Osteocyte (in vitro differentiated cells): ENCODE measurements around the gene TMEM231. TPM values are rescaled to one million over a fixed set of nuclear protein-coding genes. Genes with fewer than 3 reads are reported as not detected.

Experiments
- DNase-seq: peaks from one replicate; pipeline ENCODE4 v3.0.0; 2021; ENCODE audit warnings: mixed read lengths; ENCODE audit not compliant: unreplicated experiment; ENCODE audit errors: extremely low spot score
- H3K27ac Mint-ChIP-seq: one replicate; pipeline ENCODE4 v1.8.0; 2021; ENCODE audit warnings: mild to moderate bottlenecking, mixed read lengths; ENCODE audit not compliant: unreplicated experiment
- H3K27me3 Mint-ChIP-seq: one replicate; pipeline ENCODE4 v1.8.0; 2021; ENCODE audit warnings: mixed read lengths; ENCODE audit not compliant: unreplicated experiment
- H3K36me3 Mint-ChIP-seq: one replicate; pipeline ENCODE4 v1.8.0; 2021; ENCODE audit warnings: mixed read lengths; ENCODE audit not compliant: unreplicated experiment
- H3K4me1 Mint-ChIP-seq: one replicate; pipeline ENCODE4 v1.8.0; 2021; ENCODE audit warnings: mixed read lengths; ENCODE audit not compliant: unreplicated experiment
- H3K4me3 Mint-ChIP-seq: one replicate; pipeline ENCODE4 v1.8.0; 2021; ENCODE audit warnings: mild to moderate bottlenecking, moderate library complexity, mixed read lengths; ENCODE audit not compliant: unreplicated experiment
- H3K9me3 Mint-ChIP-seq: one replicate; pipeline ENCODE4 v1.8.0; 2021; ENCODE audit warnings: mixed read lengths; ENCODE audit not compliant: unreplicated experiment
- CTCF ChIP-seq: fragments of 200-600 bp; sonication (generic); IDR thresholded peaks from 2 replicates; pipeline ENCODE4 v1.5.0; 2021; ENCODE audit warnings: antibody characterized with exemption, mild to moderate bottlenecking, moderate library complexity
- total RNA-seq: library from RNA; stranded (reverse); gene quantifications from 2 replicates; pipeline ENCODE4 v1.2.1, GENCODE V29; 2021

TMEM231 gene
- total RNA-seq, 1 donor from 2014 or later, result 8.3 TPM

- peaks cover 4% of the 10 kb centered on the region for H3K27me3 Mint-ChIP-seq
- no peak for DNase-seq
- no peaks in the 10 kb centered on the region for H3K36me3 Mint-ChIP-seq
- no peaks in the 10 kb centered on the region for H3K9me3 Mint-ChIP-seq
- TF ChIP-seq CTCF, result no peak
- no peaks in the 10 kb centered on the region for H3K4me1 Mint-ChIP-seq
- no peak overlapping the region for H3K4me3 Mint-ChIP-seq
- H3K27ac Mint-ChIP-seq, result no peak overlapping the region
Observed at GRCh38 chr16:75532142-75532765, 23.8 kb downstream of the TMEM231 start.

- no peak for DNase-seq
- peaks cover 4% of the 10 kb centered on the region for H3K27me3 Mint-ChIP-seq
- TF ChIP-seq CTCF, result no peak
- H3K9me3 Mint-ChIP-seq, result no peaks in the 10 kb centered on the region
- no peak overlapping the region for H3K4me3 Mint-ChIP-seq
- no peaks in the 10 kb centered on the region for H3K4me1 Mint-ChIP-seq
- H3K36me3 Mint-ChIP-seq, result no peaks in the 10 kb centered on the region
- no peak overlapping the region for H3K27ac Mint-ChIP-seq
Observed at GRCh38 chr16:75529959-75530358, 26.1 kb downstream of the TMEM231 start.

GRCh38 chr16:75529056-75529905 lies 26.8 kb downstream of the TMEM231 start:
- no peaks in the 10 kb centered on the region for H3K4me1 Mint-ChIP-seq
- H3K36me3 Mint-ChIP-seq, result no peaks in the 10 kb centered on the region
- no peak for DNase-seq
- no peaks in the 10 kb centered on the region for H3K9me3 Mint-ChIP-seq
- TF ChIP-seq CTCF, result no peak
- no peak overlapping the region for H3K27ac Mint-ChIP-seq
- peaks cover 4% of the 10 kb centered on the region for H3K27me3 Mint-ChIP-seq
- H3K4me3 Mint-ChIP-seq, result no peak overlapping the region

- H3K36me3 Mint-ChIP-seq, result no peaks in the 10 kb centered on the region
- H3K27me3 Mint-ChIP-seq, result peaks cover 4% of the 10 kb centered on the region
- no peaks in the 10 kb centered on the region for H3K4me1 Mint-ChIP-seq
- no peak for TF ChIP-seq CTCF
- DNase-seq, result no peak
- H3K9me3 Mint-ChIP-seq, result no peaks in the 10 kb centered on the region
- no peak overlapping the region for H3K27ac Mint-ChIP-seq
- no peak overlapping the region for H3K4me3 Mint-ChIP-seq
Observed at GRCh38 chr16:75527825-75528299, 28.2 kb downstream of the TMEM231 start.
